GM18909 (cell line): ENCODE results near the gene PRDM16.

ENCODE experiments used
- ATAC-seq: cut with Tn5 transposase; IDR thresholded peaks from one replicate; pipeline ENCODE4 v1.9.1; 2021; ENCODE audit warnings: mild to moderate bottlenecking; ENCODE audit not compliant: unreplicated experiment, poor library complexity

The PRDM16 gene

GRCh38 chr1:3352299-3352951 is 283.4 kb downstream of the PRDM16 start:
- no peak for ATAC-seq

- no peak for ATAC-seq
Observed at GRCh38 chr1:3352952-3353331, 283.9 kb downstream of the PRDM16 start.

- ATAC-seq = no peak
Observed at GRCh38 chr1:3353876-3354275, 284.9 kb downstream of the PRDM16 start.

DNA sequence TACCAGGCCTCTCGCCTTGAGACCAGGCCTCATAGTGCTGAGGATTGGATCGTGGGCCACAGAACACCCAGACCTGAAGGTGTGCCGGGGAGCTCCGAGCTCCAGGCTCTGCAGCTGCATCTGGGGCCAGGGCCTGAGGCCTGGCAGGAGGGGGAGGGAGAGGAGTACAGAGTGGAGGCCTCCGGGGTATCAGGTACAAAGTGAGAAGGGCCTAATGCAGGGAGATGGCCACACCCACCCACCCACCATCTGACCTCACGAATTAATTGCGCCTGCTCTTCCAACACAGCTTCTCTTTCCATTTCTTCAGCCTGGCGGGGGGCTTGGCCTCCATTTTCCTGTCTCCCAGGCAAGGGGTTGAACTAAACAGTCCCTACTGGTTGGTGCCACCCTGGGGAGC is 286.1 kb downstream of the PRDM16 start:
- ATAC-seq = no peak

- ATAC-seq = no peak
Observed at GRCh38 chr1:3355894-3356826, 287.2 kb downstream of the PRDM16 start.

DNA sequence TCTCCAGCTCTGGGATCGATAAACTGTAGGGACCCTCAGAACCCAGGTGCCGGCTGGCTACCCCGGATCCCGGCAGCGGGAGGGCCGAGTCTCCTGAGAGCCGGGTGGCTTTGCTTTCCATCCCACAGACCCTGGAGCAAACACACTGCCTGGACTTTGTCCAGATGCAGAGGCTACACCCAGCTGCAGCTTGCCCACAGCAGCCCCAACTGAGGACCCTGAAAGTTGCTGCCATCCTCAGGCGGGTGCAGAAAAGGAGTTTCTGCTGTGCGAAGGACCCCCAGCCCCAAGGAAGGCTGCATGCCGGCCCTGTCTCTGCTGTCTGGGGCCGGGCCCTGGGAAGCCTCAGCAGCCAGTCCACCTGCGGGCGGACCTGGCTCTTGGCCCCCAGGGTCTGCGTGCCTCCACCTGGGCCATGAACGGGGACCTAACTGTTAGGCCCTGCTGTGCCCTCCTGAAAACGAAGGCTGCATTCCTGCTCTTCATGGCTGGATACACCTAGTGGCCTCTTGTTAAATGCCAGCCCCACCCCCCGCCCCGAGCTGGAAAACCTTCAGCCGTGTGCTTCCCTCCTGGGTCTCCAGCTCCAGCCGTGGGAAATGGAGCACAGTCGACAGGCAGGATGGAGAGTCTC is 287.9 kb downstream of the PRDM16 start:
- no peak for ATAC-seq

- ATAC-seq = no peak
Observed at GRCh38 chr1:3357526-3358297, 288.7 kb downstream of the PRDM16 start.

DNA sequence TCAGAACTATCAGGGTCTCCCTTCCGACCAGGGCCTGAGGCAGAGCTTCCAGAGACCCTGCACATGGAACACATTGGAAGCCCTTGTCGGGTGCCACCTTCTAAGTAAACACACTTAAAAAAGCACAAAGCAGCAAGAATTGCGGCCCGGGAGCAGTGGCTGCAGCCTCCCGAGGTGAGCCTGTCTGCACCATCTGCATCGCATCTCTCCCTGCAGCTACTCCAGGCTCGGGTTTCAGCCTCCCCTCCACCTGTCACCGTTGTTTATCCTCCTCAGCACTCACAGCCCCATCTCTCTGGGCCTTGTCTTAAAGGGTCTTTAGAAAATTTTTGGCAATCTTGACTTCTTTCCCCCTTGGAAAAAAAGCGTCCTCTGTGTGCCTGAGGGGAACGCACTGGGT is 290.3 kb downstream of the PRDM16 start:
- no peak for ATAC-seq

GRCh38 chr1:3359756-3360440 is 290.9 kb downstream of the PRDM16 start:
- ATAC-seq = no peak

- no peak for ATAC-seq
Observed at GRCh38 chr1:3360646-3361257, 291.7 kb downstream of the PRDM16 start.

DNA sequence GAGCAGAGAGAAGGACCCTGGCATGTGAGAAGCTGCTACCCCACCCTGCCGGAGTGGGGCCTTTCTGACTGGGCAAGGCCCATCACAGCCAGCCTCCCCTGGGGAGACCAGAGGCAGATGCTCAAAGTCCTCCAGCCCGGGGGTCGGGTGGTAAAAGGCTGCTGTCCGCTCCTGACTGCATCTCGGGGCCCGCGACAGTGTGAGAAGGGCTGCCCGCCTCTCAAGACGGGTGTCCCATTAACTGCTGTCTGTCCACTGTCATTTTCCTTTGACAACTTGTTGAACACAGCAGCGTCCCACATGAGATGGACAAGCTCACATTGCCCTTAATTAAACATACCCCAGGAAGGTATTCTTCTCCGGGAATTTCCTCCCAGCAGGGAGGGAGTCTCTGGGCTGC is 294.0 kb downstream of the PRDM16 start:
- ATAC-seq = no peak

DNA sequence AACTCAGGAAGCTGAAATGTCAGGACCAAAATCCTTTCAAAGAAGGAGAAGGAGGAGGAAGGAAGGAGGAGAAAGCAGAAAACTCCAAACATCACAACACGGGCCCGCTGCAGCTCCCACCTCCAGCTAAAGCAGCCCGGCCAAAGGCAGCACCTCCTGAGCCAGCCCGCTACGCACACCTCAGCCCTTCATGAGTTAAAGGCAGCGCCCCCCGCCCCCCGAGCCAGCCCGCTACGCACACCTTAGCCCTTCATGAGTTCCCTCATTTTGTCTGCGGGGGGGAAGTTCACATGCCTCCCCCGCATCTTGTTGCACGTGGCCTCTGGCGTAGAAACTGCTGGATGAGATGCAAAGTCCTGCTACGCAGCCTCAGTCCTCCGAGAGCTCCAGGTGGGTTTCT is 294.8 kb downstream of the PRDM16 start:
- ATAC-seq = no peak

DNA sequence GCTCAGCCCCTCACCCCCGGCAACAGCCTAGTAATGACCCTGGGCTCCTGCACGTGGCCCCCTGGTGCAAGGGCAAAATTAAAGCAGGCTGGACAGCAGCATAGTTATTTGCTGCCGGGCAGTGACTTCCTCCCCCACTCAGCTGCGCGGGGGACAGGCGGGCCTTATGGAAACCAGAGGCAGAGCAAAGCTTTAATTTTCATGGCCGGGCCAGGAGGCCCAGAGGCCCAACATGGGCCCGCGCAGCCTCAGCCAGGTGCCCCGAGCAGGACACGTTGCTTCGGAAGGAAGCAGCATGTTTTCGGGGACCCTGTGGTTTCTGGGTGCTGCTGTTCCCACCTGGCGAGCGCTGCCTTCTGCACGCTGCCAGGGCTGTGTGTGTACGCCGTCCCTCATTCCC is 295.5 kb downstream of the PRDM16 start:
- no peak for ATAC-seq

DNA sequence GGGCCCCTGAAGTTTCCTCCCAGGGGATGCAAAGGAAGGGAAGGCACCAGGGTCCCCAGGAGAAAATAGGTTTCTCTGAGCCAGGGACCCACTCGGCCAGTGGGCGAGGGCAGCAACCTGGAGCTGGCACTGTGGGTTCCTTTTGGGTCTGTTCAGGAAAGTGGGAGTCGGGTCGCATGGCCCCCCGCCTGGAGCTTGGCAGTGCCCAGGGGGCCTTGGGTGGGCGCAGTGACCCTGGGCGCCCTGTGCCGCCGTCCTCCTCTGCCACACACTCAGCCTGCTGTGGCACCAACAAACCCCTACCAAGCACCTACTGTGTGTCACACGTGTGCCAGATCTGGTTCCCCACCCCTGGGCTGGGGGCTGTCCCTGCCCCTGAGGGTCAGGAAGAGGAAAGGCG is 296.0 kb downstream of the PRDM16 start:
- ATAC-seq = no peak

DNA sequence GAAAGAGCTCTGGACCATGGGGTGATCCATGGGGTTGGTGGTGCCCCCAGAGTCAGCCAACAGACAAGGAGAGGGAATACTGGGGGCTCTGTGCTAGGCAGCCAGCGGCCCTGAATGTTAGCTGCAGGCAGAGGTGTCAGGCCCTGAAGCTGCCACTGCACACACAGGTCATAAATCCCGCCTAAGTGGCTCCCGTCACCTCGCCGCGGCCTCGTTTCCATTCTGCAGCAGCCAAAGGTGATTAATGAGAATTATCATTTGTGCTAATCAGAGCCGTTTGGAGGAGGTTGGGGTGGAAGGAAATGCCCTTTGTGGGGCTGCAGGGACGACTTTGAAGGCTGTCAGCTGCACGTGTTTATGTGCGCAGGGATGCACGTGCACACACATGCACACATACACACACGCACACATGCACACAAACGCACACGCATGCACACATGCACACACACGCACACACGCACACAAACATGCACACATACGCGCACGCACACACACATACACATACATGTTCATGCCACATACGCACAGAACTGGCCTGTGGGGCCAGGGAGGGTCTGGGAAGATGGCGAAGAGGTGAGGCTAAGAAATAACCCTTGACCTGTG is 296.6 kb downstream of the PRDM16 start:
- no peak for ATAC-seq

DNA sequence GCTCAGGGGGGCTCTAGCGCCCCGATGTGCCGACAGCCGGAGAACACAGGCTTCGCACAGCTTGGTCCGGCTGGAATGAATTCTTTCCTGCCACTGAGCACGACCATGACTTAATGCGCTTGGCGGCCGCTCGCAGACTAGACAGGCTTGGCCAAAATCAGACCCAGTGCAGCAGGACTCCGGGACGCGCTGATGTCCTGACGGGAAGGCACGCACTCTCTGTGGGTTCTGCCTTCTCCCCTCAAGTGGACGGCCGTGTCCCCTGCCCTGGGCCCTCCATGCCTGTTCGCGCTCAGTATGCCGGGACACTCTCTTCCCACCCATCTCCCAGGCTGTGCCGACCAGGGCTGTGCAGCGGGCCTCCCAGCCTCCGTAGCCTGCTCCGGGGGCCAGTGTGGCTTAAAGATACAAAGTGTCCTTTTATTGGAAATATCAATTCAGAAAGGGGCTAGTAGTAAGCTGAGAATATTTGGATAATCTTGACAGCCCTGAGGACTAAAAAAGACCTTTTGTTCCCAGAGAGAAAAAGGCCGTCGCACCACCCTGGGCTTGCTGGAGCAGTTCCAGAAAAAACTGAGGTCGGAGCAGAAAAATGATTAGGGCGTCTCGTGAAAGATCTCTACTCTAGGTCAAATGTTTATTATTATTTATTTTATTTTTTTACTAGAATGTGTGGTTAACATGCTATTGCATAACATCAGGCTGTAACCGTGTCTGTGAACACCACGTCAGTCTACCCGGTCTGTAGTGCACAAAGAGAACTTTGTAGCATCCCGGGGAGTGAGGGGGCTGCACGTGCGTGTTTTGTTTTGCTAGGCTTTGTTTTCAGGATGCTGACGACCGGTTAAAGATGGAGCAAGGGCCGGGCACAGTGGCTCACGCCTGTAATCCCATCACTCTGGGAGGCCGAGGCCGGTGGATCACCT is 297.4 kb downstream of the PRDM16 start:
- ATAC-seq = no peak

DNA sequence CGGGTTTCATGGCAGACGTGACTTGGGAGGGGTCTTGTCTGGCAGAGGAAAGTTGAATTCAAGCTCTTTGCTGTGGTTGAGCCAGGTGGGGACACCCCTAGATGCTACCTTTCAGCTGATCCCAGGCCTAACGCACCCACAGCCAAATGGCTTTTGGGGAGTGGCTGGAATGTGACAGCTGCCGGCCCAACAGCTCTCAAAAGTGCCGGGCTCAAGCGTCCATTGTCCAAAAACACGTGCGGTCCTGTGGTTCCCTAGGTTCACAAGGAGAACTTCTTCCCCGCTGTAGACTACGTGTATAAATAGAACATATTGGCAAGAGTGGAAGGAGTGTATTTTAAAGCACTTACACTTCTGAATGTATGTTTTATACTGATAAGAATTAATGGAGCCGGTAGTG is 298.4 kb downstream of the PRDM16 start:
- ATAC-seq = no peak

- no peak for ATAC-seq
Observed at GRCh38 chr1:3368059-3368458, 299.1 kb downstream of the PRDM16 start.
